ENCODE data around the gene TNFRSF17.
A peak's percentile ranks its signal among the peaks of the same experiment; 100 is the strongest.
"Not testable (repeated sequence)": the region's sequence is repeated elsewhere in the genome, so short reads cannot be mapped to it uniquely, and the experiment has no call there.

Gene TNFRSF17

DNA sequence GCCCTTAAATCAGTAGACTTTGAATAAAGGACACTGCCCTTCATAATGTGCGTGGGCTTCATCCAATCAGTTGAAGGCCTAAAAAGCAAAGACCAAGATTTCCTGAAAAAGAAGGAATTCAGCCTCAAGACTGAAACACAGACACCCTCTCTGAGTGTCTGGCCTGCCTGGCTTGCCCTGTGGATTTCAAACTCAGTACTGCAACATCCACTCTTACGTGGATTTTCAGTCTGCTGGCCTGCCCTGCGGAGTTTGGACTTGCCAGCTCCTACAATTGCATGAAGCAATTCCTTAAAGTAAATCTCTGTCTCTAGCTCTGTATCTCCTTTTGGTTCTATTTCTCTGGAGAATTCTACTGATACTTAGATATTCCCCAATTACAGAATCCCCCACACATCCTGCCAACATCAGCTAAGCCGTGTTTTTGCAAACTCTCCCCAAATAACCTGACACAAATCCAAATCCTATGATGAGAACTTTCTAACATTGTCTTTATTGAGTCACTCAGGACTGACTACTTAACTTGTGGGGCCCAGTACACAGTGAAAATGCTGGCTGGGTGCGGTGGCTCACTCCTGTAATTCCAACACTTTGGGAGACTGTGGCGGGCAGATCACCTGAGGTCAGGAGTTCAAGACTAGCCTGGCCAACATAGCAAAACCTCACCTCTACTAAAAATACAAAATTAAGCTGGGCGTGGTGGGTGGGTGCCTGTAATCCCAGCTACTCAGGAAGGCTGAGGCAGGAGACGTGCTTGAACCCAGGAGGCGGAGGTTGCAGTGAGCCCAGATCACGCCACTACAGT lies 7.2 kb upstream of the TNFRSF17 start:
- ChIA-PET POLR2A (no interaction called here), CTCF (no interaction called here)
- DNase-seq = no peak
- Histone ChIP-seq H3K36me3 (ENCODE audit: control insufficient read depth in 4 of 4, insufficient read depth in 4 of 4, low read length in 3 of 4) (no peaks in the 10 kb centered on the region), H3K27me3 (replicated peaks in 2 of 5; ENCODE audit: control insufficient read depth in 4 of 5, insufficient read depth in 5 of 5, low read length in 4 of 5) (no peaks in the 10 kb centered on the region), H3K27ac (ENCODE audit: insufficient read depth in 1 of 2, low read depth in 1 of 2, low read length in 2 of 2, poor library complexity in 1 of 2, severe bottlenecking in 2 of 2) (no peak overlapping the region), H3K9me3 (ENCODE audit: control extremely low read depth in 1 of 5, control insufficient read depth in 4 of 5, insufficient read depth in 2 of 5, low read depth in 1 of 5, low read length in 4 of 5) (no peaks in the 10 kb centered on the region), H3K4me3 (ENCODE audit: control insufficient read depth in 1 of 7, extremely low read depth in 1 of 7, insufficient read depth in 4 of 7, low read depth in 2 of 7, low read length in 6 of 7) (no peak overlapping the region), H3K4me1 (ENCODE audit: control extremely low read depth in 1 of 4, control insufficient read depth in 4 of 4, insufficient read depth in 4 of 4, low read length in 3 of 4) (peaks cover 0 to 2% (median 0%) of the 10 kb centered on the region in 4 experiments)
- WGBS (ENCODE audit: insufficient coverage) = 98% methylated on average over 10 of the region's 10 CpGs

GRCh38 chr16:11962457-11962856 lies 2.6 kb upstream of the TNFRSF17 start:
- DNase-seq = peak in 1 of 3 donors; percentile 25
- H3K4me3 ChIP-seq (ENCODE audit: control insufficient read depth in 1 of 7, extremely low read depth in 1 of 7, insufficient read depth in 4 of 7, low read depth in 2 of 7, low read length in 6 of 7); H3K27me3 ChIP-seq (replicated peaks in 2 of 5; ENCODE audit: control insufficient read depth in 4 of 5, insufficient read depth in 5 of 5, low read length in 4 of 5); POLR2A ChIA-PET; H3K4me1 ChIP-seq (ENCODE audit: control extremely low read depth in 1 of 4, control insufficient read depth in 4 of 4, insufficient read depth in 4 of 4, low read length in 3 of 4); H3K27ac ChIP-seq (ENCODE audit: insufficient read depth in 1 of 2, low read depth in 1 of 2, low read length in 2 of 2, poor library complexity in 1 of 2, severe bottlenecking in 2 of 2); H3K9me3 ChIP-seq (ENCODE audit: control extremely low read depth in 1 of 5, control insufficient read depth in 4 of 5, insufficient read depth in 2 of 5, low read depth in 1 of 5, low read length in 4 of 5); H3K36me3 ChIP-seq (ENCODE audit: control insufficient read depth in 4 of 4, insufficient read depth in 4 of 4, low read length in 3 of 4): not testable (repeated sequence)
- 66% methylated on average over 5 of the region's 5 CpGs for WGBS (ENCODE audit: insufficient coverage)
- CTCF ChIA-PET = interaction anchor here (1.6 kb wide), 1 partner anchor 11 kb away, joined by 5 read pairs; no protein-coding TSS in a partner anchor

GRCh38 chr16:11962978-11963377 lies 2.0 kb upstream of the TNFRSF17 start:
- H3K27ac ChIP-seq (ENCODE audit: insufficient read depth in 1 of 2, low read depth in 1 of 2, low read length in 2 of 2, poor library complexity in 1 of 2, severe bottlenecking in 2 of 2); H3K4me3 ChIP-seq (ENCODE audit: control insufficient read depth in 1 of 7, extremely low read depth in 1 of 7, insufficient read depth in 4 of 7, low read depth in 2 of 7, low read length in 6 of 7); H3K27me3 ChIP-seq (replicated peaks in 2 of 5; ENCODE audit: control insufficient read depth in 4 of 5, insufficient read depth in 5 of 5, low read length in 4 of 5); CTCF ChIA-PET; POLR2A ChIA-PET; H3K9me3 ChIP-seq (ENCODE audit: control extremely low read depth in 1 of 5, control insufficient read depth in 4 of 5, insufficient read depth in 2 of 5, low read depth in 1 of 5, low read length in 4 of 5); H3K4me1 ChIP-seq (ENCODE audit: control extremely low read depth in 1 of 4, control insufficient read depth in 4 of 4, insufficient read depth in 4 of 4, low read length in 3 of 4); DNase-seq; H3K36me3 ChIP-seq (ENCODE audit: control insufficient read depth in 4 of 4, insufficient read depth in 4 of 4, low read length in 3 of 4): not testable (repeated sequence)
- WGBS (ENCODE audit: insufficient coverage) = 100% methylated on average over 5 of the region's 11 CpGs

DNA sequence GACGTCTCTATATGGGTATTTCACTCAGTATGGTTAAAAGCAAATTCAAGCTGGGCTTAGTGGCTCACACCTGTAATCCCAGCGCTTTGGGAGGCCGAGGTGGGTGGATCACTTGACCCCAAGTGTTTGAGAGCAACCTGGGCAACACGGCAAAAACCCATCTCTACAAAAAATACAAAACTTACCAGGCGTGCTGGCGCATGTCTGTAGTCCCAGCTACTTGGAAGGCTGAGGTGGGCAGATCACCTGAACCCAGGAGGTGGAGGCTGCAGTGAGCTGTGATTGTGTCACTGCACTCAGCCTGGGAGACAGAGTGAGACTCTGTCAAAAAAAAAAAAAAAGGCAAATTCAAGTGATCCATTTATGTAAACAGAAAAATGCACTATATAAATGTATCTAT lies 1.3 kb upstream of the TNFRSF17 start:
- Histone ChIP-seq H3K27ac (ENCODE audit: insufficient read depth in 1 of 2, low read depth in 1 of 2, low read length in 2 of 2, poor library complexity in 1 of 2, severe bottlenecking in 2 of 2) (no peak overlapping the region), H3K36me3 (ENCODE audit: control insufficient read depth in 4 of 4, insufficient read depth in 4 of 4, low read length in 3 of 4) (no peaks in the 10 kb centered on the region), H3K4me3 (ENCODE audit: control insufficient read depth in 1 of 7, extremely low read depth in 1 of 7, insufficient read depth in 4 of 7, low read depth in 2 of 7, low read length in 6 of 7) (no peak overlapping the region), H3K4me1 (ENCODE audit: control extremely low read depth in 1 of 4, control insufficient read depth in 4 of 4, insufficient read depth in 4 of 4, low read length in 3 of 4) (peaks cover 0 to 3% (median 0%) of the 10 kb centered on the region in 4 experiments), H3K27me3 (replicated peaks in 2 of 5; ENCODE audit: control insufficient read depth in 4 of 5, insufficient read depth in 5 of 5, low read length in 4 of 5) (no peaks in the 10 kb centered on the region), H3K9me3 (ENCODE audit: control extremely low read depth in 1 of 5, control insufficient read depth in 4 of 5, insufficient read depth in 2 of 5, low read depth in 1 of 5, low read length in 4 of 5) (no peaks in the 10 kb centered on the region)
- CTCF ChIA-PET = interaction anchor here (0.7 kb wide), 1 partner anchor 515 kb away, joined by 3 read pairs; no protein-coding TSS in a partner anchor
- POLR2A ChIA-PET = no interaction called here
- 97% methylated on average over 5 of the region's 6 CpGs for WGBS (ENCODE audit: insufficient coverage)
- no peak for DNase-seq

DNA sequence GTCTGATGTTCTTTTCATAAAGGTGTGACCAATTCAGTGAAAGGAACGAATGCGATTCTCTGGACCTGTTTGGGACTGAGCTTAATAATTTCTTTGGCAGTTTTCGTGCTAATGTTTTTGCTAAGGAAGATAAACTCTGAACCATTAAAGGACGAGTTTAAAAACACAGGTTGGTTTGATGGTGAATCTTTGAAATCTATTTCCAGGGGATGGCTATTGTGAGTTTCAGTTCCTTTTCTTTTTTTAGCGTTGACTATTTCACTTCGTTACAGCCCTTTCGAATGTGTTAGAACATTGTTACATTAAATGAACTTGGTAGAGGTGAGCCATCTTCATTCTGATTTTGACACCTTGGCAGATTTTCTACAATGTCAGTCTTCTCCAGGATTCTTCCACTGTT lies 1.2 kb downstream of the TNFRSF17 start:
- H3K4me1 ChIP-seq (ENCODE audit: control extremely low read depth in 1 of 4, control insufficient read depth in 4 of 4, insufficient read depth in 4 of 4, low read length in 3 of 4) = peaks cover 0 to 3% (median 0%) of the 10 kb centered on the region in 4 experiments
- WGBS (ENCODE audit: insufficient coverage) = 95% methylated on average over 4 of the region's 7 CpGs
- no peaks in the 10 kb centered on the region for H3K9me3 ChIP-seq (ENCODE audit: control extremely low read depth in 1 of 5, control insufficient read depth in 4 of 5, insufficient read depth in 2 of 5, low read depth in 1 of 5, low read length in 4 of 5)
- ChIA-PET CTCF (interaction anchor here (0.9 to 1.9 kb wide), 3 partner anchors 13 to 101 kb away, joined by 3 to 5 read pairs (median 5); no protein-coding TSS in a partner anchor), POLR2A (no interaction called here)
- H3K4me3 ChIP-seq (ENCODE audit: control insufficient read depth in 1 of 7, extremely low read depth in 1 of 7, insufficient read depth in 4 of 7, low read depth in 2 of 7, low read length in 6 of 7) = no peak overlapping the region
- H3K36me3 ChIP-seq (ENCODE audit: control insufficient read depth in 4 of 4, insufficient read depth in 4 of 4, low read length in 3 of 4) = no peaks in the 10 kb centered on the region
- no peak for DNase-seq
- H3K27me3 ChIP-seq (replicated peaks in 2 of 5; ENCODE audit: control insufficient read depth in 4 of 5, insufficient read depth in 5 of 5, low read length in 4 of 5) = no peaks in the 10 kb centered on the region
- no peak overlapping the region for H3K27ac ChIP-seq (ENCODE audit: insufficient read depth in 1 of 2, low read depth in 1 of 2, low read length in 2 of 2, poor library complexity in 1 of 2, severe bottlenecking in 2 of 2)

DNA sequence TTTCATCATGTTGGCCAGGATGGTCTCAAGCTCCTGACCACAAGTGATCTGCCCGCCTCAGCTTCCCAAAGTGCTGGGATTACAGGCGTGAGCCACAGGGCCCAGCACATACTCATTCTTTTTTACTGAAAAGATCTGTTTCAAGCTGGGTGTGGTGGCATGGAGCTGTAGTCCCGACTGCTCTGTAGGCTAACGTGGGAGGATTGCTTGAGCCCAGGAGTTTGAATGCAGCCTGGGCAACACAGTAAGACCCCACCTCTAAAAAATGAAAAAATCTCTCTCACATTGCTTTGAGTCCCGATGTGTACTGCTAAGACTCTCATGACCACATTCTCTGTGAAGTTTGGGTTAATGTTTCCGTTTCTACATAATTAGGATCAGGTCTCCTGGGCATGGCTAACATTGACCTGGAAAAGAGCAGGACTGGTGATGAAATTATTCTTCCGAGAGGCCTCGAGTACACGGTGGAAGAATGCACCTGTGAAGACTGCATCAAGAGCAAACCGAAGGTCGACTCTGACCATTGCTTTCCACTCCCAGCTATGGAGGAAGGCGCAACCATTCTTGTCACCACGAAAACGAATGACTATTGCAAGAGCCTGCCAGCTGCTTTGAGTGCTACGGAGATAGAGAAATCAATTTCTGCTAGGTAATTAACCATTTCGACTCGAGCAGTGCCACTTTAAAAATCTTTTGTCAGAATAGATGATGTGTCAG lies 2.3 kb downstream of the TNFRSF17 start:
- CTCF ChIA-PET = interaction anchor here (0.9 to 1.7 kb wide), 3 partner anchors 11 to 100 kb away, joined by 3 to 5 read pairs (median 3); no protein-coding TSS in a partner anchor
- Histone ChIP-seq H3K36me3 (ENCODE audit: control insufficient read depth in 4 of 4, insufficient read depth in 4 of 4, low read length in 3 of 4) (peaks cover 0 to 1% (median 0%) of the 10 kb centered on the region in 4 experiments), H3K4me3 (ENCODE audit: control insufficient read depth in 1 of 7, extremely low read depth in 1 of 7, insufficient read depth in 4 of 7, low read depth in 2 of 7, low read length in 6 of 7) (no peak overlapping the region), H3K27ac (ENCODE audit: insufficient read depth in 1 of 2, low read depth in 1 of 2, low read length in 2 of 2, poor library complexity in 1 of 2, severe bottlenecking in 2 of 2) (no peak overlapping the region), H3K9me3 (ENCODE audit: control extremely low read depth in 1 of 5, control insufficient read depth in 4 of 5, insufficient read depth in 2 of 5, low read depth in 1 of 5, low read length in 4 of 5) (no peaks in the 10 kb centered on the region), H3K4me1 (ENCODE audit: control extremely low read depth in 1 of 4, control insufficient read depth in 4 of 4, insufficient read depth in 4 of 4, low read length in 3 of 4) (peaks cover 0 to 3% (median 0%) of the 10 kb centered on the region in 4 experiments), H3K27me3 (replicated peaks in 2 of 5; ENCODE audit: control insufficient read depth in 4 of 5, insufficient read depth in 5 of 5, low read length in 4 of 5) (no peaks in the 10 kb centered on the region)
- POLR2A ChIA-PET = no interaction called here
- whole genome bisulfite sequencing (ENCODE audit: insufficient coverage) = 96% methylated on average over 16 of the region's 17 CpGs
- no peak for DNase-seq

GRCh38 chr16:11968577-11968976 lies 3.6 kb downstream of the TNFRSF17 start:
- CTCF ChIA-PET = interaction anchor here (1.3 to 3.2 kb wide), 4 partner anchors 19 to 99 kb away, joined by 3 to 18 read pairs (median 4); no protein-coding TSS in a partner anchor
- H3K9me3 ChIP-seq (ENCODE audit: control extremely low read depth in 1 of 5, control insufficient read depth in 4 of 5, insufficient read depth in 2 of 5, low read depth in 1 of 5, low read length in 4 of 5) = no peaks in the 10 kb centered on the region
- peaks cover 0 to 4% (median under 1%) of the 10 kb centered on the region in 4 experiments for H3K36me3 ChIP-seq (ENCODE audit: control insufficient read depth in 4 of 4, insufficient read depth in 4 of 4, low read length in 3 of 4)
- no peaks in the 10 kb centered on the region for H3K4me1 ChIP-seq (ENCODE audit: control extremely low read depth in 1 of 4, control insufficient read depth in 4 of 4, insufficient read depth in 4 of 4, low read length in 3 of 4)
- no peak overlapping the region for H3K4me3 ChIP-seq (ENCODE audit: control insufficient read depth in 1 of 7, extremely low read depth in 1 of 7, insufficient read depth in 4 of 7, low read depth in 2 of 7, low read length in 6 of 7)
- H3K27me3 ChIP-seq (replicated peaks in 2 of 5; ENCODE audit: control insufficient read depth in 4 of 5, insufficient read depth in 5 of 5, low read length in 4 of 5) = no peaks in the 10 kb centered on the region
- no peak for DNase-seq
- POLR2A ChIA-PET = no interaction called here
- WGBS (ENCODE audit: insufficient coverage) = 100% methylated on average over 1 of the region's 3 CpGs
- no peak overlapping the region for H3K27ac ChIP-seq (ENCODE audit: insufficient read depth in 1 of 2, low read depth in 1 of 2, low read length in 2 of 2, poor library complexity in 1 of 2, severe bottlenecking in 2 of 2)

All from common myeloid progenitor, CD34-positive (primary cell).